ENCODE results near the gene SERPINA4. TPM values are rescaled to one million over a fixed set of nuclear protein-coding genes. Genes with fewer than 3 reads are reported as not detected.

Gene SERPINA4
- total RNA-seq, 4 donors from 2014 or later, result not detected

DNA sequence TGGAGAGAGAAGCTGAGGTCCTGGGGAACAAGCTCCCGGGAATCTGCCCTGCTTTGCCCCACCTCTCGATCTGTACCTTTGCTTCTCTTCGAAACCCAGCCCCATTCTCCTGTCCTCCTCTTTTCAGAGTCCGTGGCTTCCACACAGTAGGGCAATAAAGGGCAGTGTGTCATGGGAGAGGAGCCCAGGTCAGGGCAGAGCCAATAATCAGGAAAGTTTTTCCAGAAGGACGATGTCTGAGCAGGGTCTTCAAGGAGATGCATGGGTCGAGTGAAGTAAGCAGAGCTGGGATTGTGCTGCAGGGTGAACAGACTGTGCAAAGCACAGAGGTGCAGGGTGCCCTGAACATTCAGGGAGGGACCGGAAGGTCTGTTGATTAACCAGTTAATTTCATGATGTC lies 22.1 kb upstream of the SERPINA4 start:
- peaks cover 2% of the 10 kb centered on the region for H3K27me3 ChIP-seq
- H3K4me1 ChIP-seq, result peaks cover 37% of the 10 kb centered on the region
- H3K36me3 ChIP-seq, result no peaks in the 10 kb centered on the region
- TF ChIP-seq EP300 (IDR thresholded peaks at IDR 0.05), result no peak
- no peak for TF ChIP-seq POLR2A (IDR thresholded peaks at IDR 0.05)
- TF ChIP-seq POLR2AphosphoS5 (IDR thresholded peaks at IDR 0.05), result no peak
- no peak for TF ChIP-seq CTCF (IDR thresholded peaks at IDR 0.05)
- 79% methylated on average over 7 of the region's 7 CpGs for WGBS
- no peak overlapping the region for H3K27ac ChIP-seq
- no peak overlapping the region for H3K4me3 ChIP-seq
- no peak for DNase-seq (ENCODE audit: low spot score in 2 of 2)
- H3K9me3 ChIP-seq, result no peaks in the 10 kb centered on the region

GRCh38 chr14:94540031-94540794 lies 21.0 kb upstream of the SERPINA4 start:
- no peaks in the 10 kb centered on the region for H3K36me3 ChIP-seq
- no peaks in the 10 kb centered on the region for H3K9me3 ChIP-seq
- no peak overlapping the region for H3K4me3 ChIP-seq
- DNase-seq (ENCODE audit: low spot score in 2 of 2), result no peak
- peak overlapping the region; percentile 39 for H3K27ac ChIP-seq
- peaks cover 37% of the 10 kb centered on the region for H3K4me1 ChIP-seq
- 44% methylated on average over 13 of the region's 13 CpGs for WGBS
- TF ChIP-seq EP300 (IDR thresholded peaks at IDR 0.05) (no peak), POLR2AphosphoS5 (IDR thresholded peaks at IDR 0.05) (no peak), CTCF (IDR thresholded peaks at IDR 0.05) (no peak), POLR2A (IDR thresholded peaks at IDR 0.05) (no peak)
- H3K27me3 ChIP-seq, result no peaks in the 10 kb centered on the region

GRCh38 chr14:94541234-94541975 lies 19.8 kb upstream of the SERPINA4 start:
- Histone ChIP-seq H3K9me3 (no peaks in the 10 kb centered on the region), H3K27me3 (no peaks in the 10 kb centered on the region), H3K4me3 (no peak overlapping the region), H3K4me1 (peaks cover 37% of the 10 kb centered on the region), H3K36me3 (no peaks in the 10 kb centered on the region), H3K27ac (peak overlapping the region; percentile 39)
- 78% methylated on average over 9 of the region's 9 CpGs for WGBS
- no peak for TF ChIP-seq CTCF (IDR thresholded peaks at IDR 0.05)
- no peak for TF ChIP-seq POLR2A (IDR thresholded peaks at IDR 0.05)
- TF ChIP-seq POLR2AphosphoS5 (IDR thresholded peaks at IDR 0.05), result no peak
- no peak for TF ChIP-seq EP300 (IDR thresholded peaks at IDR 0.05)
- DNase-seq (ENCODE audit: low spot score in 2 of 2), result no peak

DNA sequence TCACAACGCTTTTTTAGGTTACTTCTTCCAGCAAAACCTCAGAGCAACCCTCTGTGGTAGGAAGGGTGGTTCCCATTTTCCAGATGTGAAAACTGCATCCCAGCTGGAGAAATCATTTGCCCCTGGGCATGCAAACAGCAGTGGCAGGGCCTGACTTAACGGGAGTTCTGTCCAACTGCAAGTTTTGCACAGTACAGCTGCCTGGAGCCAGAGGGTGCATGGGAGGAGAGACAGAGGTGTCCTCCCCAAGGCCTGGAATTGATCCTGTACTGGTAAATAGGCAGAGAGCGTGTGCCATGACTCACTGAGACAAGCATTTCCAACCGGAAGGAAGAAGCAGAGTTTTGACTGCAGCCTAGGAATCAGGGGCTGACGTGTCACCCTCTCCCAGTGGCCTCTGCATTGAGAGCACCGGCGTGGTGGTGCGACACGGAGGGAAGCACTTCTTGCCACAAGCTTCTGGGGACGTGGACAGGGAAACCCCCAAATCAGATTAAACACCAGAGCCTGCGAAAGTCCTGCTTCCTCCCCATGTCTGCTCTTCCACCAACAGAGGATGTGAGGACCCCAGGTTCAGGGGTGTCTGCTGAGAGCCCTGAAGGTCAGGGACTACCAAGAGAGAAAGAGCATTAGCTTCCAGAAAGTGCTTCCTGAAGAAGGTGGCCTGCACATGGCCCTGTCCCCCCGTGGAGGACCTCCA lies 19.0 kb upstream of the SERPINA4 start:
- 41% methylated on average over 6 of the region's 12 CpGs for WGBS
- Histone ChIP-seq H3K27me3 (no peaks in the 10 kb centered on the region), H3K4me3 (no peak overlapping the region), H3K27ac (peak overlapping the region; percentile 75), H3K36me3 (no peaks in the 10 kb centered on the region), H3K9me3 (no peaks in the 10 kb centered on the region), H3K4me1 (peaks cover 37% of the 10 kb centered on the region)
- no peak for TF ChIP-seq CTCF (IDR thresholded peaks at IDR 0.05)
- no peak for TF ChIP-seq POLR2A (IDR thresholded peaks at IDR 0.05)
- no peak for TF ChIP-seq POLR2AphosphoS5 (IDR thresholded peaks at IDR 0.05)
- no peak for TF ChIP-seq EP300 (IDR thresholded peaks at IDR 0.05)
- DNase-seq (ENCODE audit: low spot score in 2 of 2), result no peak

Measured in suprapubic skin (tissue), 4 donors.